ENCODE results near the gene CLNS1A. TPM values are rescaled to one million over a fixed set of nuclear protein-coding genes. Genes with fewer than 3 reads are reported as not detected.
"Not testable (repeated sequence)": the region's sequence is repeated elsewhere in the genome, so short reads cannot be mapped to it uniquely, and the experiment has no call there.

Gene CLNS1A
- total RNA-seq, 1 donor from 2014 or later: 186 TPM

DNA sequence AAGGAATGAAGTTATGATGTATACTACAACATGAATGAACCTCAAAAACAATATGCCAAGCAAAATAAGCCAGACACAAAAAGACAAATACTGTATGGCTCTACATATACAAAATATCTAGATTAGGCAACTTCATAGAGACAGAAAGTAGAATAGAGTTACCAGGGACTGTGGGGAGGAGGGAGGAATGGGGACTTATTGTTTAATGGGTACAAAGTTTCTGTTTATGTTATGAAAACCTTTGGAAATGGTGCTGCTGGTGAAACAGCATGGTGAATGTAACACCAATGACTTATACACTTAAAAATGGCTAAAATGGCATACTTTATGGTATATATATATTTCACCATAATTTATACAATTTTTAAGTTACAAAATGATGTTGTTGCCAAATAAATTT is 43.7 kb downstream of the CLNS1A start:
- H3K4me1 Mint-ChIP-seq: peaks cover 13% of the 10 kb centered on the region
- H3K4me3 Mint-ChIP-seq: no peak overlapping the region
- no peak for DNase-seq
- no peaks in the 10 kb centered on the region for H3K9me3 Mint-ChIP-seq
- intact Hi-C loops (cut with micrococcal nuclease): no loop called here
- peaks cover 8% of the 10 kb centered on the region for H3K27me3 Mint-ChIP-seq
- H3K27ac Mint-ChIP-seq: no peak overlapping the region
- no peaks in the 10 kb centered on the region for H3K36me3 Mint-ChIP-seq (ENCODE audit: low read depth)

- intact Hi-C loops (cut with micrococcal nuclease): no loop called here
- Mint-ChIP-seq H3K27me3 (peaks cover 8% of the 10 kb centered on the region), H3K4me3 (no peak overlapping the region), H3K36me3 (ENCODE audit: low read depth) (no peaks in the 10 kb centered on the region), H3K27ac (no peak overlapping the region), H3K9me3 (no peaks in the 10 kb centered on the region), H3K4me1 (peaks cover 16% of the 10 kb centered on the region)
- DNase-seq: no peak
Observed at GRCh38 chr11:77592727-77593126, 44.9 kb downstream of the CLNS1A start.

- H3K4me1 Mint-ChIP-seq: peaks cover 16% of the 10 kb centered on the region
- intact Hi-C loops (cut with micrococcal nuclease): no loop called here
- H3K4me3 Mint-ChIP-seq: peak overlapping the region; percentile 90
- H3K27ac Mint-ChIP-seq: peak overlapping the region; percentile 63
- H3K9me3 Mint-ChIP-seq: no peaks in the 10 kb centered on the region
- no peaks in the 10 kb centered on the region for H3K36me3 Mint-ChIP-seq (ENCODE audit: low read depth)
- no peak for DNase-seq
- peaks cover 14% of the 10 kb centered on the region for H3K27me3 Mint-ChIP-seq
Observed at GRCh38 chr11:77590194-77590782, 47.3 kb downstream of the CLNS1A start.

GRCh38 chr11:77589521-77590193 is 47.9 kb downstream of the CLNS1A start, which contains the start of gene AQP11:
AQP11 (plus strand) TSS chr11:77589953; CDS start chr11:77589993, 40 bp downstream.
- Mint-ChIP-seq H3K4me3 (peak within 1 kb of the TSS; percentile 90), H3K27me3 (peaks cover 14% of the 10 kb centered on the region), H3K36me3 (ENCODE audit: low read depth) (no peaks in the 10 kb centered on the region), H3K27ac (peak within 1 kb of the TSS; percentile 63), H3K4me1 (peaks cover 16% of the 10 kb centered on the region), H3K9me3 (no peaks in the 10 kb centered on the region)
- intact Hi-C loops (cut with micrococcal nuclease): no loop called here
- DNase-seq: peak; percentile 90

DNA sequence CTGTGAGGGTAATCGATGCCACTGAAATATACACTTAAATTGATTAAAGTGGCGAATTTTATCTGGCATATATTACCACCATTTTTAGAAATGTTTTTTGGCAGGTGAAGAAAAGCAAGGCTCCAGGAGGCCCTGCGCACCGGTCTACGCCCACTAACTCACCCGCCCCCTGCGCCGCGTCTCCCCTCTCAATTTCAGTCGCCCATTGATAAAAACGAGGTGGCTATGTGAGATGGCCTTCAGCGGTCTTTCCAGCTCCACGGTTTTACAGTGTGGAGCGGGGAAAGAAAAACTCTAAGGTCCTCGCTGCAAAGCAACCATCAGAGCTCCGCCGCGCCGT is 48.4 kb downstream of the CLNS1A start:
- Mint-ChIP-seq H3K27me3 (peaks cover 14% of the 10 kb centered on the region), H3K36me3 (ENCODE audit: low read depth) (no peaks in the 10 kb centered on the region), H3K4me3 (peak overlapping the region; percentile 90), H3K4me1 (peaks cover 16% of the 10 kb centered on the region), H3K9me3 (no peaks in the 10 kb centered on the region), H3K27ac (peak overlapping the region; percentile 29)
- no peak for DNase-seq
- intact Hi-C loops (cut with micrococcal nuclease): no loop called here

DNA sequence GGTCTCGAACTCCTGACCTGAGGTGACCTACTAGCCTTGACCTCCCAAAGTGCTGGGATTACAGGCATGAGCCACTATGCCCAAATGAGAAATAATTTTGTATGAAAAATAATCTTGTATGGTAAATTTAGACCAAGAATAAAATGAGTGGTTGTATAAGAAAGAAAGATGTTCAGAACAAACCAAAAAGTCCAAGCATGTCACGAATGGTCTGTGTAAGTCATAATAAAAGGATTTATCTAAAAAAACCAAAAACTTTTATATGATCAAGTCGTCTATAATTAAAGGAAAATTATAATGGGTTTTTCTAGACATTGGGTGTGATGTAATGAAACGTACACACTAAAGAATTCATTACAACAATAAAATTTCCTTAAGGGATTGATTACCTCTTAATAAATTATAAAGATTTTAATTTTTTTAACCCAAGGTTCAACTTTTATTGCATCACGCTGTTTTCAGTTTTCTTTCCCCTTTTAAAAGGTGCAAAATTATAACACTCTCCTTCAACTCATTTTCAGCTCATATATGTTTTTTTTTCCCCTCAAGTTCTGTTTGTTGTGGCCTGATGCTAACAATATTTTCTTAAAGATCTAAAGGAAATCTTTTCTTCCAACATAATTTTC is 56.8 kb downstream of the CLNS1A start:
- intact Hi-C loops (cut with micrococcal nuclease): no loop called here
- Mint-ChIP-seq H3K36me3 (ENCODE audit: low read depth) (peaks cover 3% of the 10 kb centered on the region), H3K9me3 (no peaks in the 10 kb centered on the region), H3K27ac (no peak overlapping the region), H3K4me1 (no peaks in the 10 kb centered on the region), H3K27me3 (no peaks in the 10 kb centered on the region), H3K4me3 (no peak overlapping the region)
- no peak for DNase-seq

- intact Hi-C loops (cut with micrococcal nuclease); H3K9me3 Mint-ChIP-seq; H3K4me1 Mint-ChIP-seq; H3K27ac Mint-ChIP-seq; H3K4me3 Mint-ChIP-seq; H3K36me3 Mint-ChIP-seq (ENCODE audit: low read depth); DNase-seq; H3K27me3 Mint-ChIP-seq: not testable (repeated sequence)
Observed at GRCh38 chr11:77575428-77575827, 62.2 kb downstream of the CLNS1A start.

- DNase-seq; H3K27ac Mint-ChIP-seq; H3K4me1 Mint-ChIP-seq; H3K9me3 Mint-ChIP-seq; H3K4me3 Mint-ChIP-seq; H3K36me3 Mint-ChIP-seq (ENCODE audit: low read depth); H3K27me3 Mint-ChIP-seq; intact Hi-C loops (cut with micrococcal nuclease): not testable (repeated sequence)
Observed at GRCh38 chr11:77570896-77571295, 66.7 kb downstream of the CLNS1A start.

GRCh38 chr11:77569676-77570070 is 67.9 kb downstream of the CLNS1A start:
- intact Hi-C loops (cut with micrococcal nuclease): no loop called here
- H3K27ac Mint-ChIP-seq: no peak overlapping the region
- no peaks in the 10 kb centered on the region for H3K4me1 Mint-ChIP-seq
- DNase-seq: no peak
- H3K36me3 Mint-ChIP-seq (ENCODE audit: low read depth): no peaks in the 10 kb centered on the region
- no peak overlapping the region for H3K4me3 Mint-ChIP-seq
- H3K9me3 Mint-ChIP-seq: no peaks in the 10 kb centered on the region
- H3K27me3 Mint-ChIP-seq: peaks cover 8% of the 10 kb centered on the region

GRCh38 chr11:77568916-77569675 is 68.5 kb downstream of the CLNS1A start:
- intact Hi-C loops (cut with micrococcal nuclease): no loop called here
- no peak overlapping the region for H3K4me3 Mint-ChIP-seq
- no peaks in the 10 kb centered on the region for H3K9me3 Mint-ChIP-seq
- H3K4me1 Mint-ChIP-seq: no peaks in the 10 kb centered on the region
- H3K27ac Mint-ChIP-seq: no peak overlapping the region
- DNase-seq: no peak
- H3K36me3 Mint-ChIP-seq (ENCODE audit: low read depth): no peaks in the 10 kb centered on the region
- H3K27me3 Mint-ChIP-seq: peaks cover 11% of the 10 kb centered on the region

DNA sequence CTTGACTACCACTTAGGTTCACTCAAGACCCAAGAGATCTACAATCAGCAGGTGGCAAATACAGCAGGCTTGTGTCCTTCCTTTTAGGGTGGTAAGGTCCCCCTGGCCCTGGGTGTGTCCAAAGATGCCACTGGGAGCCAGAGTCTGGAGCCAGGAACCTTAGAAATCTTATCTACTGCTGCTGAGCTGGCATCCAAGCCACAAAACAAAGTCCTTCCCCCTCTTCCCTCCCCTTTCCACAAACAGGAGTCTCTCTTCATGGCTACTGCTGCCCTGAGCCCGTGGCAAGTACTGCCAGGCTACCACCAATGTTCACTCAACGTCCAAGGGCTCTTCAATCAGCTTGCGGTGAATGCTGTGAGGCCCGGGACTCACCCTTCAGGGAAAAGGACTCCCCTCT is 69.3 kb downstream of the CLNS1A start:
- no peak overlapping the region for H3K4me3 Mint-ChIP-seq
- DNase-seq: no peak
- H3K27ac Mint-ChIP-seq: no peak overlapping the region
- no peaks in the 10 kb centered on the region for H3K36me3 Mint-ChIP-seq (ENCODE audit: low read depth)
- H3K9me3 Mint-ChIP-seq: no peaks in the 10 kb centered on the region
- peaks cover 15% of the 10 kb centered on the region for H3K27me3 Mint-ChIP-seq
- intact Hi-C loops (cut with micrococcal nuclease): no loop called here
- no peaks in the 10 kb centered on the region for H3K4me1 Mint-ChIP-seq

All from activated CD4-positive, alpha-beta T cell treated with anti-CD3 and anti-CD28 coated beads, Interleukin-2, amount 10 ng/mL, durations not matched to agents 24 days and 14 days (primary cell).